GM23248 (cell line): ENCODE results near the gene MUS81.

ENCODE experiments used
- EZH2 ChIP-seq: fragments of 200-600 bp; sonication (generic); IDR thresholded peaks from 2 replicates; pipeline ENCODE4 v1.6.1; 2018; ENCODE audit warnings: antibody characterized with exemption, mild to moderate bottlenecking; ENCODE audit not compliant: insufficient read depth, poor library complexity, severe bottlenecking
- EZH2phosphoT487 ChIP-seq: fragments of 200-600 bp; sonication (generic); IDR thresholded peaks from 2 replicates; pipeline ENCODE4 v1.6.1; 2018; ENCODE audit warnings: antibody characterized with exemption, moderate library complexity, mild to moderate bottlenecking, low read depth; ENCODE audit not compliant: insufficient read depth

DNA sequence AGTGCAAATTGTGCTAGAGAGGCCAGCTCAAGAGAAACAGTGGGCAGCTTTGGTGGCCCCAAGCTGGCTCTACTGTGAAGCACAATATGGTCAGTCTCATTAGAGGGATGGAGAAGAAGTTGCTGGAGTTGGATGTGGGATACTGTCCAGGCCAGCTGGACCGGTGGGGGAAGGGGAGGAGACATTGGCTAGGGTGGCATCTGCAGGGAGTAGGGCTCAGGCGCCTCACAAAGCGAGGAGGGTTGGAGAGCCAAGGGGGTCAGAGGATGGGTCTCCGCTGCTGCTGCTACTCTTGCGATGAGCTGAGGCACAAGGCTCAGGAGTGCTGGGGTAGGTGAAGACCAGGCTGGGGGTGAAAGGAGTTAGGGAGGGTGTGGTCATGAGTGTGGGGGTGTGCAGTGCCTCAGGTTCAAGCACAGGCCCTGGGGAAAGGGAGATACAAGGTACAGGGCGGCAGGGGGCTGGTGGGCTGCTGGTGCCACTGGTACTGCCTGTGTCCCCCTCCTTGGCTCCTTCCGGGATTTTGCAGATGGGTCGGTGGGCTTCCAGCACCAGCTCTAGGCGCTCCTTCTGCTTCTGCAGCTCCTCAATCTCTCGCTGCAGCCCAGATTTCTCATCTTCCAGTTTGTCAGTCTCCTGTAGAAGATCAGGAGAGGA lies 32.6 kb downstream of the MUS81 start:
- TF ChIP-seq EZH2phosphoT487 = no peak
- TF ChIP-seq EZH2 = no peak
